MM.1S (cell line): ENCODE data around the gene FARSA.

Source experiments
- CTCF ChIP-seq: fragments of 300-600 bp; sonication (generic); IDR thresholded peaks from 2 replicates; pipeline ENCODE4 v1.5.1; 2016; ENCODE audit warnings: antibody characterized with exemption, low read length, mixed read lengths
- EZH2 ChIP-seq: fragments of 300-600 bp; sonication (generic); optimal IDR thresholded peaks from 2 replicates; pipeline ENCODE3; 2017; ENCODE audit warnings: low read depth, mild to moderate bottlenecking, antibody characterized with exemption, low read length, mixed read lengths
- EZH2phosphoT487 ChIP-seq: fragments of 300-600 bp; sonication (generic); IDR thresholded peaks from 2 replicates; pipeline ENCODE4 v1.6.1; 2018; ENCODE audit warnings: antibody characterized with exemption, low read length

DNA sequence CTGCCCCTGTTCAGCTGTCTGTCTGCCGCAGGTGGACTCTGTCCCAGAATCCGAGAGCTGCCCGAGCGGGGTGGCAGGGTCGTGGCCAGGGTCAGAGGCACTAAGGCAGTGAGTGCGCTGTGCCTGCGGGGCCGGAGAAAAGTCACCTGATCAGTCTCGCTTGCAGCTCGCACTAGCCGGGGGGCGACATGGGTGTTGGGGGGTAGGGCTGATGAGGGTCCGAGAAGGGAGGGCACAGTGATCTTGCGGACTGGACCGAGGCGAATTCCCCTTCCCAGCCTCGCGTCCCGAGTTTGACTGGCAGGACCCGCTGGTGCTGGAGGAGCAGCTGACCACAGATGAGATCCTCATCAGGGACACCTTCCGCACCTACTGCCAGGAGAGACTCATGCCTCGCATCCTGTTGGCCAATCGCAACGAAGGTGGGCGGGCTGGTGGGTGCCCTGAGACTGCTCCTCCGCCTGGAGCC lies 41.9 kb downstream of the FARSA start:
- no peak for TF ChIP-seq EZH2
- no peak for TF ChIP-seq CTCF
- TF ChIP-seq EZH2phosphoT487: no peak
